Measurements from ENCODE around the gene TF.
"Not testable (repeated sequence)": the region's sequence is repeated elsewhere in the genome, so short reads cannot be mapped to it uniquely, and the experiment has no call there.

Gene TF

GRCh38 chr3:133775309-133775708 is 29.1 kb downstream of the TF start:
- no peak for DNase-seq (ENCODE audit: low read depth)
- in situ Hi-C loops (cut with HindIII; ENCODE audit: low sequenced_read_pairs) = no loop called here

GRCh38 chr3:133775835-133776234 is 29.6 kb downstream of the TF start:
- no peak for DNase-seq (ENCODE audit: low read depth)
- H3K4me3 ChIP-seq (ENCODE audit: low read depth, low read length) = no peak overlapping the region
- in situ Hi-C loops (cut with HindIII; ENCODE audit: low sequenced_read_pairs) = no loop called here
- no peak for TF ChIP-seq CTCF (IDR thresholded peaks at IDR 0.05; ENCODE audit: low read depth, low read length, missing control alignments)

More at GRCh38 chr3:133775309-133775708, 29.1 kb downstream of the TF start:
- no peak for TF ChIP-seq CTCF (IDR thresholded peaks at IDR 0.05; ENCODE audit: low read depth, low read length, missing control alignments)
- H3K4me3 ChIP-seq (ENCODE audit: low read depth, low read length) = no peak overlapping the region

- no peak for TF ChIP-seq CTCF (IDR thresholded peaks at IDR 0.05; ENCODE audit: low read depth, low read length, missing control alignments)
- no peak for DNase-seq (ENCODE audit: low read depth)
- in situ Hi-C loops (cut with HindIII; ENCODE audit: low sequenced_read_pairs) = no loop called here
- no peak overlapping the region for H3K4me3 ChIP-seq (ENCODE audit: low read depth, low read length)
Measured at GRCh38 chr3:133776794-133777438, 30.7 kb downstream of the TF start.

GRCh38 chr3:133777807-133778568 is 31.8 kb downstream of the TF start:
- DNase-seq (ENCODE audit: low read depth) = no peak
- no peak overlapping the region for H3K4me3 ChIP-seq (ENCODE audit: low read depth, low read length)
- in situ Hi-C loops (cut with HindIII; ENCODE audit: low sequenced_read_pairs) = no loop called here
- no peak for TF ChIP-seq CTCF (IDR thresholded peaks at IDR 0.05; ENCODE audit: low read depth, low read length, missing control alignments)

- in situ Hi-C loops (cut with HindIII; ENCODE audit: low sequenced_read_pairs) = no loop called here
- H3K4me3 ChIP-seq (ENCODE audit: low read depth, low read length) = no peak overlapping the region
- DNase-seq (ENCODE audit: low read depth) = no peak
- no peak for TF ChIP-seq CTCF (IDR thresholded peaks at IDR 0.05; ENCODE audit: low read depth, low read length, missing control alignments)
Measured at GRCh38 chr3:133779626-133780203, 33.5 kb downstream of the TF start.

- H3K4me3 ChIP-seq (ENCODE audit: low read depth, low read length); DNase-seq (ENCODE audit: low read depth); in situ Hi-C loops (cut with HindIII; ENCODE audit: low sequenced_read_pairs): not testable (repeated sequence)
Measured at GRCh38 chr3:133780756-133781155, 34.6 kb downstream of the TF start.

GRCh38 chr3:133781570-133781969 is 35.4 kb downstream of the TF start:
- in situ Hi-C loops (cut with HindIII; ENCODE audit: low sequenced_read_pairs) = no loop called here
- H3K4me3 ChIP-seq (ENCODE audit: low read depth, low read length) = no peak overlapping the region
- no peak for DNase-seq (ENCODE audit: low read depth)
- TF ChIP-seq CTCF (IDR thresholded peaks at IDR 0.05; ENCODE audit: low read depth, low read length, missing control alignments) = no peak

All from astrocyte of the cerebellum (primary cell).